ENCODE data around the gene RASSF1. TPM values are rescaled to one million over a fixed set of nuclear protein-coding genes. Genes with fewer than 3 reads are reported as not detected.

Gene RASSF1
- total RNA-seq, 1 experiment from 2014 or later, result 15.8 TPM

- peaks cover 18% of the 10 kb centered on the region in 2 experiments for H3K4me1 Mint-ChIP-seq
- Histone ChIP-seq H2BK20ac (ENCODE audit: low read depth, low read length, poor library complexity, severe bottlenecking) (no peak within 1 kb of the TSS), H3K9ac (ENCODE audit: extremely low read depth, insufficient read length, low read length) (peak within 1 kb of the TSS; percentile 40), H3K9me3 (ENCODE audit: control insufficient read depth, low read depth, low read length) (no peaks in the 10 kb centered on the region), H2BK5ac (ENCODE audit: insufficient read length, low read length) (no peak within 1 kb of the TSS), H3K4me1 (ENCODE audit: insufficient read depth, low read length) (no peaks in the 10 kb centered on the region; the same call in 1 of the 2 replicates), H2BK12ac (ENCODE audit: insufficient read length, low read depth, low read length) (no peak within 1 kb of the TSS), H3K79me1 (ENCODE audit: insufficient read depth, low read depth, low read length, poor library complexity, severe bottlenecking) (no peaks in the 10 kb centered on the region), H3K4me2 (ENCODE audit: insufficient read depth, insufficient read length, low read length) (peak within 1 kb of the TSS; percentile 74), H3K23ac (ENCODE audit: insufficient read length, low read depth, low read length) (no peak within 1 kb of the TSS), H2AK5ac (ENCODE audit: insufficient read length, low read length) (no peak within 1 kb of the TSS), H3K23me2 (ENCODE audit: insufficient read length, low read depth, low read length, poor library complexity, severe bottlenecking) (peaks cover 13% of the 10 kb centered on the region), H3K79me2 (ENCODE audit: insufficient read depth, low read length) (no peaks in the 10 kb centered on the region), H4K91ac (ENCODE audit: insufficient read length, low read depth, low read length) (no peak within 1 kb of the TSS), H3K18ac (ENCODE audit: insufficient read length, low read depth, low read length) (peak within 1 kb of the TSS; percentile 76), H3K27ac (ENCODE audit: insufficient read length, low read depth, low read length) (no peak within 1 kb of the TSS), H3K4ac (ENCODE audit: low read depth, low read length) (no peak within 1 kb of the TSS), H2AFZ (ENCODE audit: low read length) (no peak within 1 kb of the TSS), H4K5ac (ENCODE audit: insufficient read length, low read depth, low read length) (no peak within 1 kb of the TSS), H3T11ph (ENCODE audit: low read length) (no peak within 1 kb of the TSS), H2BK120ac (ENCODE audit: low read depth, low read length, poor library complexity, severe bottlenecking) (no peak within 1 kb of the TSS), H3K14ac (ENCODE audit: insufficient read depth, low read length) (peak within 1 kb of the TSS; percentile 14; the same call in 1 of the 2 replicates), H4K8ac (replicated peaks; ENCODE audit: insufficient read length, low read depth, low read length) (no peak within 1 kb of the TSS), H3K27me3 (ENCODE audit: insufficient read depth, low read length) (no peaks in the 10 kb centered on the region), H2BK15ac (ENCODE audit: low read depth, low read length) (no peak within 1 kb of the TSS), H4K20me1 (ENCODE audit: control insufficient read depth, insufficient read depth, insufficient read length) (no peaks in the 10 kb centered on the region), H3K56ac (ENCODE audit: insufficient read length, low read depth, low read length) (no peak within 1 kb of the TSS)
- peaks cover 16 to 35% (median 27%) of the 10 kb centered on the region in 3 experiments; a peak in 6 of 7 replicates for H3K36me3 Mint-ChIP-seq (ENCODE audit: insufficient read depth in 1 of 3, low read depth in 3 of 3)
- no peak for TF ChIP-seq CTCF (conservative IDR thresholded peaks at IDR 0.05)
- peak within 1 kb of the TSS; percentile 81 to 97 (median 89); a peak in 5 of 7 replicates for H3K27ac Mint-ChIP-seq
- peak within 1 kb of the TSS; percentile 94 to 96 for H3K4me3 Mint-ChIP-seq
- H3K27me3 Mint-ChIP-seq (ENCODE audit: low read depth), result peaks cover 11% of the 10 kb centered on the region
- WGBS (ENCODE audit: extremely low coverage, insufficient read length, low lambda C conversion rate), result no CpG with 5 or more reads among the region's 64 CpGs
- H3K9me3 Mint-ChIP-seq, result no peaks in the 10 kb centered on the region
- DNase-seq, result peak; percentile 96
Measured at GRCh38 chr3:50350527-50351322, 10.1 kb upstream of the RASSF1 start, which contains the start of the genes CYB561D2 and NPRL2. Gene CYB561D2 (plus strand): TSS chr3:50350862. CDS start chr3:50351434, 572 bp downstream. Gene NPRL2 (minus strand): TSS chr3:50350775. CDS start chr3:50350652, 123 bp downstream.
